HG03097 (cell line): ENCODE measurements around the gene MTHFD2.
"Not testable (repeated sequence)": the region's sequence is repeated elsewhere in the genome, so short reads cannot be mapped to it uniquely, and the experiment has no call there.

Experiments used
- ATAC-seq: cut with Tn5 transposase; IDR thresholded peaks from one replicate; pipeline ENCODE4 v1.9.1; 2021; ENCODE audit not compliant: unreplicated experiment, low FRiP score

MTHFD2 gene

GRCh38 chr2:74194799-74195198 is 3.6 kb upstream of the MTHFD2 start:
- ATAC-seq = no peak

- ATAC-seq = no peak
Observed at GRCh38 chr2:74197049-74197448, 1.4 kb upstream of the MTHFD2 start.

GRCh38 chr2:74198023-74198460 is 373 bp upstream of the MTHFD2 start:
- ATAC-seq = no peak

- ATAC-seq = no peak
Observed at GRCh38 chr2:74199275-74199701, 873 bp downstream of the MTHFD2 start.

- ATAC-seq = no peak
Observed at GRCh38 chr2:74199871-74200305, 1.5 kb downstream of the MTHFD2 start.

GRCh38 chr2:74201196-74201595 is 2.8 kb downstream of the MTHFD2 start:
- no peak for ATAC-seq

GRCh38 chr2:74201596-74201995 is 3.2 kb downstream of the MTHFD2 start:
- ATAC-seq = no peak

- no peak for ATAC-seq
Observed at GRCh38 chr2:74204436-74204835, 6.0 kb downstream of the MTHFD2 start.

GRCh38 chr2:74205113-74205512 is 6.7 kb downstream of the MTHFD2 start:
- no peak for ATAC-seq

- ATAC-seq = peak; percentile 27
Observed at GRCh38 chr2:74205596-74205995, 7.2 kb downstream of the MTHFD2 start.

- peak; percentile 68 for ATAC-seq
Observed at GRCh38 chr2:74206180-74206688, 7.8 kb downstream of the MTHFD2 start.

GRCh38 chr2:74212702-74213410 is 14.4 kb downstream of the MTHFD2 start:
- ATAC-seq = no peak

GRCh38 chr2:74215771-74216170 is 17.4 kb downstream of the MTHFD2 start:
- ATAC-seq = not testable (repeated sequence)

GRCh38 chr2:74216642-74217041 is 18.2 kb downstream of the MTHFD2 start:
- no peak for ATAC-seq

GRCh38 chr2:74219846-74220486 is 21.6 kb downstream of the MTHFD2 start:
- no peak for ATAC-seq

GRCh38 chr2:74221091-74221490 is 22.7 kb downstream of the MTHFD2 start:
- no peak for ATAC-seq

- ATAC-seq = no peak
Observed at GRCh38 chr2:74221604-74222299, 23.3 kb downstream of the MTHFD2 start.

GRCh38 chr2:74222300-74222650 is 23.9 kb downstream of the MTHFD2 start:
- no peak for ATAC-seq

- no peak for ATAC-seq
Observed at GRCh38 chr2:74223941-74224770, 25.7 kb downstream of the MTHFD2 start.

- ATAC-seq = no peak
Observed at GRCh38 chr2:74225698-74226459, 27.5 kb downstream of the MTHFD2 start.
